Activated CD8-positive, alpha-beta memory T cell treated with anti-CD3 and anti-CD28 coated beads for 48 hours (primary cell): Measurements from ENCODE around the gene PIERCE2.
A peak's percentile ranks its signal among the peaks of the same experiment; 100 is the strongest.
"Not testable (repeated sequence)": the region's sequence is repeated elsewhere in the genome, so short reads cannot be mapped to it uniquely, and the experiment has no call there.

Source experiments
- DNase-seq, 3 experiments: peaks; one replicate each; pipeline ENCODE4 v3.0.0-alpha.2; 2020; ENCODE audit warnings: low read depth in 2 of 3, low spot score in 2 of 3

Gene PIERCE2, protein sequence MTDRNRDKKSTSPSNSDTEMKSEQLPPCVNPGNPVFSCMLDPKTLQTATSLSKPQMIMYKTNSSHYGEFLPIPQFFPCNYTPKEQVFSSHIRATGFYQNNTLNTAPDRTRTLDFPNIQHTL

DNA sequence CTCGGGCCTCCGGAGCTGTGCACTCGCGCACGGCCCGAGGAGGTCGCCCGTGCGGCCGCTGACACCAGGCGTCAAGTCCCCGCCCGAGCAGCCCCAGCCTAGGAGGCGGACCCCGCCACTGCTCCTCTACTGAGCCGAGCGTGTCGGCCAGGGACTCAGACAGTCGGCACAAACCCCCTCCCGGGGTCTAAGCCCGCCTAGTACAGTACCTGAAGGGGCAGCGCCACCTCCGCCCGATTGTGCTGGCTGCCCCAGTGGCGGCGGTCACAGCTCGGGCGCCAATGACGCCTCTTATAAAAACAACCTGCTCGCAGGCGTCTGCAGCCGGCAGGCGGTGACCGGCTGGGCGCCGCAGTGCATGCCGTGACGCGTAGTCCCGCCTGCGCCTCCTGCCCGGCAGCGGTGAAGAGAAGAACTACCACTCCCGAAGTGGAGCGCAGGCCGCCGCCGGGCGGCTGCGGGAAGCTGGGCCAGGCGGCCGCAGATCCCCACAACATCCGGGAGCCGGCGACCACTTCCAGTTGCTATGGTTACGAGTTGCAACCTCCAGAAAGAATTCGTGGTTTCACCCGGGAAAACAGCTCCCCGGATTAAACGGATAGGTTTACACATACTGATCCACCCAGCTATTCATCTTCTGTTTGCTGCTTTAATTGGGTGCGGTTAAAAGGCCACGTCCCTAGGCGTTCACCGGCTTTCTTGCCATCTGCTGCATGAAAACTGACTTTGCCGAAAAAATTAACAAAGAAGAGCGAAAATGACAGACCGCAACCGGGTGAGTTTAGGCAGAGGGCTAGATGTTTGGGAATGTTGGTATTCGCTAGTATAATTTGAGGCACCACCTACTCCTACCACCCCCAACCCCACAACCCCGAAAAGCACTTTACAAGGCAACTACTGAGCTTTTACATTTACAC lies at the start of gene PIERCE2, which contains the start of gene CCPG1:
Gene PIERCE2 (plus strand): TSS at position 484 of the 917 bp plus-strand sequence. CDS start 274 bp downstream, at position 758.
Gene CCPG1 (minus strand): TSS at position 348 of the 917 bp plus-strand sequence. CDS start 18,935 bp downstream, outside the sequence.
- DNase-seq = peak; percentile 65 to 79 (median 71)

- DNase-seq = no peak
These were observed 48.0 kb upstream of the PIERCE2 start for GRCh38 chr15:55360256-55360655.

GRCh38 chr15:55361048-55361447 lies 47.2 kb upstream of the PIERCE2 start:
- DNase-seq = no peak

- no peak for DNase-seq
These were observed 45.7 kb upstream of the PIERCE2 start for GRCh38 chr15:55362641-55363040.

GRCh38 chr15:55366981-55367380 lies 41.3 kb upstream of the PIERCE2 start:
- DNase-seq = no peak

DNA sequence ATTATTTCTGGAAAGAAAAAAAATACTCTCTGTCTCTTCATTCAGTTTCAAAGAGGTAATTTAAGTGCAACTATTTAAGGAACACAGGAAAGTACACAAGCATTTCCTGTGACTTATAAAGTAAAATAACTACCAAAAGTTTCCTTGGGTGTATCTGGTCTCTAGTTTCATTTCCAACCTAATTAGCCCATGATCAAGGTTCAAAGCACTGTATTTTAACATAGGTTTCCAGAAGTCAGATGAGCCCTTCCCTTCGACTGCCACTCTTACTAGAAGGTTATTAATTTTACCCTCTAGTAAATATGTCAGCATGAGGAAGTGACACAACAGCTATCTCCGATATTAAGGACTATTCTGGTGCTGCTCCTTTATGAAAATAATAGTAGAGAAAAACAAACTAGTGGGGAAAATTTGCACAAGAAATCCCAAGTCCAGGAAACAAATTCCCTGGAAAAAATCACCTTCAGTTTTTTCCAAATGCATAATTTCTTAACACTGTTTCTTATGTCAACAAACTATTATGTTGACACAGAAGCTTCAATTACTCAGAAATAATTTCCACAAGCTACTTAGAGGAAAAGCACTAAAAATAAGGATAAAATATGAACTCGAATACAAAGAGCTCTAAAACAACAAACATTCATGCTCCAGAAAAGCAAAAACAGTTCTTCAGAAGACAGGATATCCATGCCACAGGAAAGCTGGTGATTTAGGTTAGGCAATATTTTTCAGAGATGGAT lies 35.4 kb upstream of the PIERCE2 start:
- DNase-seq = no peak

DNA sequence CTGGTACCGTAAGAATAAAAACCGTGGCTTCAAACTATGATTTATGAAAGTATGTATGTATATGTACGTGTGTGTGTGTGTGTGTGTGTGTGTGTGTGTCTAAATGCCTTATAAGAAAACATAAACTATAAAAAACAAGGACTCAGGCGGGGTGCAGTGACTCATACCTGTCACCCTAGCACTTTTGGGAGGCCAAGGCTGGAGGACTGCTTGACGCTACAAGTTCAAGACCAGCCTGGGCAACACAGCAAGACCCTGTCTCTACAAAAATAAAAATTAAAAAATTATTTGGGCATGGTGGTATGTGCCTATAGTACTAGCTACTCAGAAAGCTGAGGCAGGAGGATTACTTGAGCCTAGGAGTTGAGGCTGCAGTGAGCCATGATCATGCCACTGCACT lies 29.2 kb upstream of the PIERCE2 start:
- DNase-seq = no peak

DNA sequence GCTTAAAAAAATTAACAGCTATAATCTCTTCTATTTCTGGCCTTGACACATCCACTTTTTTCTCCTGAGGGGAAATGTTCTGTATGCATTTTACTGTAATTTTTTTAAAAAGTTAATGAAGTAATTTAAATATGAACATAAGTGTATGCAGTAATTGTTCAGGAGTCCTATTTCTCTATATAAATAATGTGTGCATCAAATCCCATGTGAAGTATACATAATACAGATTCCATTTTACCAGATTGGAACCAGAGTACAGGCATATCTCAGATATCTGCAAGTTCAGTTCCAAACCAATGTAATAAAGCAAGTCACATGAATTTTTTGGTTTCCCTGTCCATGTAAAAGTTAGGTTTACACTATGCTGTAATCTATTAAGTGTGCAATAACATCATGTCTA lies 26.7 kb upstream of the PIERCE2 start:
- no peak for DNase-seq

- no peak for DNase-seq
These were observed 24.6 kb upstream of the PIERCE2 start for GRCh38 chr15:55383687-55384086.

GRCh38 chr15:55387027-55387426 lies 21.3 kb upstream of the PIERCE2 start:
- no peak for DNase-seq

DNA sequence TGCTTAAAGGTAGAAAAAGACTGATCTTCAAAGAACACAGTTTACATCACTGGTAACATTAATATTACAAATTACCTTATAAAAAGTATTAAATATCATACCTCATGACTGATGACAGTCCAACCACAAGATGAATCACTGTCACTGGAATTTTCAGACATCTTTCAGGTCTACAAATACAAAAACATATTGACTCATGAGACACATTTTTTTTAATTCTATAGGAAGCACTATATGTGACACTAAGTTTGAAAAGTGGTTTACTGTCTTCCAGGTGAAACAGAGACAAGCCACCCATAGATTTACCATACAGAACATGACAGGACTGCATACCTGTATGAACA lies 19.1 kb upstream of the PIERCE2 start:
- DNase-seq = no peak

DNA sequence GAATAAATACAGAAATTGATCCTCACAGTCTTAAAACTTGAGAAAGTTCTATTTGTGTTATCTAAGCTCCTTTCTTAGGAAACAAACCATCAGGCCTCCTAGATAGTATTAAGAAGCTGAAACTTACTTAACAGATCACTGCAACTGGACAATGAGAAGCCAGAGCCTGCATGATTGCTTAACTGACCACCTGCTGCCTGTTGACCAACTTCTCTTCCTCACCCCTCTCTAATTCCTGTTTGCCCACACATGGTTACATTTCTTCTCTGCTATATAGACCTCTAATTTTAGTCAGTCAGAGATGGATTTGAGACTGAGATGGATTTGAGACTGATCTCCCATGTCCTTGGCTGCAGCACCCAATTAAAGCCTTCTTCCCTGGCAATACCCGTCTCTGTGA lies 13.6 kb upstream of the PIERCE2 start:
- DNase-seq = no peak

GRCh38 chr15:55398243-55398642 lies 10.1 kb upstream of the PIERCE2 start:
- DNase-seq = no peak

- not testable (repeated sequence) for DNase-seq
These were observed 8.2 kb upstream of the PIERCE2 start for GRCh38 chr15:55400050-55400449.

GRCh38 chr15:55401786-55402246 lies 6.5 kb upstream of the PIERCE2 start:
- DNase-seq = no peak

GRCh38 chr15:55402707-55403106 lies 5.6 kb upstream of the PIERCE2 start:
- no peak for DNase-seq

DNA sequence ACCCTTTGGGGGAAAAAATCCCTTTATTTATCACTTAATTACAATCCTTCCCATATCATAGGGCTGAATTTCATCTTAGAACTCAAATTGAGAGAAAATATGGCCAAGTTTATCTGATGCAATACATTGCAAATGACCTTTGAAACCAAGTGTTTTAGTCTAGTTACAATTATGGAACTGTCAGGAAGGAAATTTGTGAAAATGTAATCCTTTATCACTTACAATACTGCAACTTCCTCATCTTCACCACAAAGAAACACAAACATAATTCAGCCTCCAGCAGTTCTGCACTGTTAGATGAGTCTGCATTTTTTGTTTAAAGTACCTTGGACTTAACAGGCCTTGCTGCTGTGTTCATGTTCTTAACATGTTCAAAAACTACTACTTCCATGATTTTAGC lies 4.8 kb upstream of the PIERCE2 start:
- no peak for DNase-seq

GRCh38 chr15:55407498-55408011 lies 740 bp upstream of the PIERCE2 start:
- DNase-seq = peak in 1 of 3 experiments; percentile 4

- not testable (repeated sequence) for DNase-seq
These were observed 681 bp downstream of the PIERCE2 start for GRCh38 chr15:55408976-55409375.

DNA sequence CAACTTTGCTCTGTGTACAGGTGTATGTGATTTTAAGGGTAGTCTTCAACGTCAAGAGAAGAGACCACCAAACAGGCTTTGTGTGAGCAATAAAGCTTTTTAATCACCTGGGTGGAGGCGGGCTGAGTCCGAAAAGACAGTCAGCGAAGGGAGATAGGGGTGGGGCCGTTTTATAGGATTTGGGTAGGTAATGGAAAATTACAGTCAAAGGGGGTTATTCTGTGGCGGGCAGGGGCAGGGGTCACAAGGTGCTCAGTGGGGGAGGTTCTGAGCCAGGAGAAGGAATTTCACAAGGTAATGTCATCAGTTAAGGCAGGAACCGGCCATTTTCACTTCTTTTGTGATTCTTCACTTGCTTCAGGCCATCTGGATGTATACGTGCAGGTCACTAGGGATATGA lies 9.4 kb downstream of the PIERCE2 start:
- not testable (repeated sequence) for DNase-seq

DNA sequence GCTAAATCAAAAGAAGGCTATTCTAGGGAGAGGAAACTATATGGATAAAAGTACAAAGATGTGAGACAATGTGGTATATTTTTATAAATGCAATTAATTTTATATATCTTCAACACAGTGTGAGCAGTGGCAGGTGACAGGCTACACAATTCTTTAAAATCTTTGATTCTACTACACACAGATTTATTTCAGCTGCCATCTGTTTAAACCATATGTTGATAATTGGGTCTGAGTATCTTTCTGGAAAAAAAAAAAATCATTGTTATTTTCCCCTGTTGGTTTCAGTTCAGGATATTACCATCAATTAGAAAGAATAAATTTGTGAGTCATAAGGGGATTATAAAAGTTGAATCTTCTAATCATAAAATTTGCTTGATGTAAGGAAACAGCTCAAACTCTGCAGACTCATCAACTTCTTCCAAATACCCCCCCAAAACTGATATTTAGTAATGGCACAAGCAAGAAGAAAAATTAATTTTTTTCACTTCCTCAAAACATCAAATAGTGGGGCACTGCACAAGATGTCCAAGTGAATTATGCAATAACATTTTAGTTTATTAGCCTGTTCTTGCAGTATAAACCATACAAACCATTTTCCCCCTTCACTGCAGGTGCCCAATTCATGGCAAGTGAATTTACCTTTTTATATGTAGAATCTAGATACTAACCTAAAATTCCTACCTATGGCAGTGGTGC lies 12.0 kb downstream of the PIERCE2 start:
- no peak for DNase-seq
